ACHN (cell line): ENCODE results near the gene KATNB1.

Experiments used
- DNase-seq: peaks from one replicate; pipeline ENCODE4 v3.0.0-alpha.2; 2015
- in situ Hi-C: cut with HindIII; loops from 2 replicates; pipeline ENCODE4 v1.10.0; 2017; ENCODE audit warnings: low sequenced_read_pairs, low pct_ligation_motif_present, low pct_unique_long_range_greater_than_20kb

Gene KATNB1

DNA sequence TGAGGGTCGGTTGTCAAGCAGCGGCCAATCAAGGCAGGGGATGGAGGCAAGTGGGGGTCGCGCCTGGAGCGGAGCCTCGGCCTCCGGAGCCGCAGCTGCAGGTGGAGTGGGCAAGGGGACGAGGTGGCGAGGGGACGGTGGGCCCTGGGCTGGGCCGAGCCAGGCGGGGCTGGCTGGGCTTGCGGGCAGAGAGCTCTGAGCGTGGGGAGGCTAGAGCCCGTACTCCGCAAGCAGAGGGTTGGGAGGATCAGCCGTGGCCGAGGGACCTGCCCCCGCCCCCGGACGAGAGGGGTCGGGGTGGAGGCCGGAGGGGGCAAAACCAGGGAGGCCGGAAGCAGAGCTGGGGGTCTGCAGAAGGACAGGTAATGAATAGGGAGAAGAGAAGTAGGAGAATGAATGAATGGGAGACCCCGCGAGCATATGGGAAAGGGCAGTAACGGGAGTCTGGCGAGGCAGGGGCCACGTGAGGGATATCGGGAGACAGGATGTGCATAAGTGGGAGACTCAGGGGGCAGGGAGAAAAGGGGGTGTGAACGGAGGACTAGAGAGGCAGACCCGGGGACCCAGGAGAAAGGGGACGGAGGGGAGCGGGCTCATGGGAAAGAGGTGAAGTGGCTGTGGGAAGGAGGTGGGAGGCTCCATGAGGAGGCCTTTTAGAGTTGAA lies at the start of gene KATNB1:
Gene KATNB1, plus strand, starts transcription at position 16 of the 664 bp plus-strand sequence. CDS start 1,474 bp downstream, outside the sequence.
- in situ Hi-C loops, result no loop called here
- peak; percentile 26 for DNase-seq

DNA sequence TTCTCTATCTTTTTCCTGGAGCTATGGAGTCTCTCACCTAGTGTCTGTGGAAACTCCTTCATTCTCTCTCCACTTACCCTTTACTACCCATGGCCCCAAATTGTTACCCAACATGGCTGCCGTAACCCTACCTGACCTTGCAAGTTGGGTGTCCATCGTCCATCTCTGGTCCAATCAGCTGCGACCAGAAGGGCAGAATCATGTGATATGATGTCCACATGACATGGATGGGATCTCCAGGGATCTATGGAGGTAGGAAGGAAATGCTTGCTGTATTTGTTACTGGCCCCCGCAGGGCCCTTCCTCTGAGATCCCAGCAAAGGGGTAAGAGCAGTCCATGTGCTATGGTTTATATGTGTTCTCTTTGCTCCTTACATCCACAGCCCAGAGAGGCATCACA lies 49.0 kb upstream of the KATNB1 start:
- in situ Hi-C loops, result no loop called here
- no peak for DNase-seq

- in situ Hi-C loops, result no loop called here
Observed at GRCh38 chr16:57687363-57687929, 48.1 kb upstream of the KATNB1 start.

DNA sequence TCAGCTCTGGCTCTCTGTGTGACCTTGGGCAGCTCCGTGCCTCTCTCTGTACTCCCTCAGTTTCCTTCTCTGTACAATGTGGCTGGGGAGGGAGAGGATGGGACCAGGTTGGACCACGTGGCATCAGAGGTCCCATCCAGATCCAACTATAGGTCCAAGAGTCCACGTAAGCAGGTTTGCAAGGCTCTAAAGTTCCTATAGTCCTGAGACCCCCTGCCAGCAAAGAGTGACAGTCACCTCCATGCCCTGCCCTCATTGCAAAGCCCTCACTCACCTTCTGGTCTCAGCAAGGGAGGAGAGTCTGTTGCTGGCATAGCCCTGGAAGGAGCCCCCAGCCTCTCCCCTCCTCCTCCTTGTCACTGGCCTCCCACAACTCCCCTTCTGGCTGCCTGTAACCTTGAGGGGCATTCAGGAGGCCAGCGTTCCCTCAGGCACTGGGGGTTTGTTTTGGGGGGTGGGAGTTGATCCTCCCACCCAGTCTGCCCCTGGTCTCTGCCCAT lies 47.0 kb upstream of the KATNB1 start:
- no peak for DNase-seq
- in situ Hi-C loops, result no loop called here

More at GRCh38 chr16:57687363-57687929, 48.1 kb upstream of the KATNB1 start:
- no peak for DNase-seq

DNA sequence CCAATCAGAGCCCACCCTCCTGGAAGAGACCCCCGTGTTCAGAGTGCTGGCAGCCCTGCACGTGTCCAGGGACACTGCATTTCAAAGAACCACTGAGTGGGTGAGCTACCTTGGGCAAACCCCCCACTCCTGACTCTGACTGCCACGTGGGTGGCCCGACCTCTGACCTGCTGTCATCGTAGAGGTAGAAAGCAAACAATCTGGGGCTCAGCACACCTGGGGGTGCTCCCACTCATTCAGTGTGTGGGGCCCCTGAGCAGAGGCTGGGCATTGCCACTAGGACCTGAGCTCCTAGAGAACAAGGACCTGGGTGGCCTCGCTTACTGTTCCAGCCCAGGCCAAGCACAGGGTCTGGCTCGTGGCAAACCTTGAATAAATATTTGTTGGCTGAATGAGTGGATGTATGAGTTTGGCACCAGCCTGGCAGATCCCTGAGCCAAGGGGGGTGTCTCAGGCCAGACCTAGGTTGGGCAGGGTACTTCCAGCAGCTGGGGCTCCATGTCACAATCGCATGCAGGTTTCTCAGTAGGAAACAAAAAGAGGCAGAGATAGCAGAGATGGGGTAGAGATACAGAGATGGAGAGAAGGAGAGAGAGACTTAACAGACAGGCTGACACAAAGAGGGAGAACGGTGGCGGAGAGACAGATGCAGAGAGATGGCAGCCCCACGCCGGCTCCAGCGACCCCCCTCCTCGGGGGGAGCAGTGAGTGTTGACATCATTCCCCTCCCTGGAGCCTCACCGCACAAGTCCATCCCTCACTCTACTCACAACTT lies 46.4 kb upstream of the KATNB1 start:
- no peak for DNase-seq
- in situ Hi-C loops, result no loop called here

GRCh38 chr16:57689762-57690558 lies 45.6 kb upstream of the KATNB1 start:
- in situ Hi-C loops, result no loop called here
- DNase-seq, result no peak

DNA sequence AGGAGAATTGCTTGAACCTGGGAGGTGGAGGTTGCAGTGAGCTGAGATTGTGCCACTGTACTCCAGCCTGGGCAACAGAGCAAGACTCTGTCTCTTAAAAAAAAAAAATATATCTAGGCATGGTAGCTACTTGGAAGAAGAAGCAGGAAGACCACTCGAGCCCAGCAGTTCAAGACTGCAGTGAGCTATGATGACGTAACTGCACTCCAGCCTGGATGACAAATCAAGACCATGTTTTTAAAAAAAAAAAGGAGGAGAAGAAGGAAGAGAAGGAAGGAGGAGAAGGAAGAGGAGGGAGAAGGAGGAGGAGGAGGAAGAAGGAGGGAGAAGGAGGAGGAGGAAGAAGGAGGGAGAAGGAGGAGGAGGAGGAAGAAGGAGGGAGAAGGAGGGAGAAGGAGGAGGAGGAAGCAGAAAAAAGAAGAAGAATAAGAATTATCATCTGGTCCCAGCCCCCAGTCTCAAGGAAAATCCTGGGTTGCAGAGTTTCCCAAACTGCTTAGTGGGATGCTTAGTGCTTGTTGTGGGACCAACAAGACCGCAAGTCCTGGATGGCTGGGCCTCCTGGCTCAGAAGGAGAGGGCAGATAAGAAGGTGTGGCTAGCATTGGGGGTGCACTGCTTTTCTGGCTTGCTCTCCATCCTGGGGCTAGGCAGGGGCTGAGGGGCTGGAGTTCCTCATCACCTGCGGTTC lies 44.6 kb upstream of the KATNB1 start:
- no peak for DNase-seq
- in situ Hi-C loops, result no loop called here

DNA sequence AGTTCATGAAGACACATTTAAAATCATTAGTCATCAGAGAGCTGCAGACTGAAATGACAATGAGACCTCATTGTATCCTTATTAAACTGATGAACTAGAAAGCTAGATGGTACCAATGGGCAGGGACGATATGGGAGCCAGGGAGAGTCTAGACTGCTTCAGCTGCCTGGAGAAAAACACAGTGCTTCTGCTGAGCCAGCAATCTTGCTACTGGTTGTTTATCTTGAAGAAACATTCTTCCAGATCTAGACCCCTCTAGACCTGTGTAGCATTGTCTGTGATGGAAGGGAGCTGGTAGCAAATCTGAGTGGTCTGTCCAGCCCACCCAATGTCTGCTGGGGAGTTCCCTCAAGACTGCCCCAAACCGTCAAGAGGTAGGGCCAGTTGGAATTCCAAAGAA lies 42.9 kb upstream of the KATNB1 start:
- in situ Hi-C loops, result no loop called here
- no peak for DNase-seq

GRCh38 chr16:57693550-57693949 lies 42.0 kb upstream of the KATNB1 start:
- no peak for DNase-seq
- in situ Hi-C loops, result no loop called here

DNA sequence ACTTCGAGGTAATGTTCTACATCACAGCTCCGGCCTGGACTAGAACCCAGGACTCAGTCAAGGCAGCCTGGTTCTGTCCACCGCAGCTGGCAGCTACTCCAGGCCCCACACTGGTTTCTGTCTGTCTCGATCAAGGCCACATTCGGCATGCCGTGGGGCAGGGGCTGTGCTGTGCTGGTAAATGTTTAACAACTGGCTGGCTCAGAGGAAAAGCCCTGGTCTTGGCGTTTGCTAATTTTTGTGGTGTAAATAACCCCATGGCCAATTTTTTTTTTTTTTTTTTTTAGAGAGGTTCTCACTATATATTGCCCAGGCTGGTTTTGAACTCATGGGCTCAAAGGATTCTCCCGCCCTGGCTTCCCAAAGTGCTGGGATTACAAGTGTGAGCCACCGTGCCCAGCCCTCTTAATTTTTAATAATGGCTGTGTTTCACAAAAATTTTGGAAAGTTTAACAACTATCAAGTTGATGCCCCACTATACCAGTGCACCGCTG lies 41.3 kb upstream of the KATNB1 start:
- in situ Hi-C loops, result no loop called here

GRCh38 chr16:57694725-57695679 lies 40.6 kb upstream of the KATNB1 start, which contains the start of gene DRC7:
Gene DRC7, plus strand, starts transcription at chr16:57694806. Its CDS starts 3,144 bp downstream, at chr16:57697950.
- peak; percentile 72 for DNase-seq
- in situ Hi-C loops, result no loop called here

More for the DNA sequence above, 41.3 kb upstream of the KATNB1 start:
- no peak for DNase-seq

- in situ Hi-C loops, result no loop called here
- no peak for DNase-seq
Observed at GRCh38 chr16:57695680-57696069, 39.9 kb upstream of the KATNB1 start.

- in situ Hi-C loops, result no loop called here
- no peak for DNase-seq
Observed at GRCh38 chr16:57696240-57696639, 39.3 kb upstream of the KATNB1 start.

DNA sequence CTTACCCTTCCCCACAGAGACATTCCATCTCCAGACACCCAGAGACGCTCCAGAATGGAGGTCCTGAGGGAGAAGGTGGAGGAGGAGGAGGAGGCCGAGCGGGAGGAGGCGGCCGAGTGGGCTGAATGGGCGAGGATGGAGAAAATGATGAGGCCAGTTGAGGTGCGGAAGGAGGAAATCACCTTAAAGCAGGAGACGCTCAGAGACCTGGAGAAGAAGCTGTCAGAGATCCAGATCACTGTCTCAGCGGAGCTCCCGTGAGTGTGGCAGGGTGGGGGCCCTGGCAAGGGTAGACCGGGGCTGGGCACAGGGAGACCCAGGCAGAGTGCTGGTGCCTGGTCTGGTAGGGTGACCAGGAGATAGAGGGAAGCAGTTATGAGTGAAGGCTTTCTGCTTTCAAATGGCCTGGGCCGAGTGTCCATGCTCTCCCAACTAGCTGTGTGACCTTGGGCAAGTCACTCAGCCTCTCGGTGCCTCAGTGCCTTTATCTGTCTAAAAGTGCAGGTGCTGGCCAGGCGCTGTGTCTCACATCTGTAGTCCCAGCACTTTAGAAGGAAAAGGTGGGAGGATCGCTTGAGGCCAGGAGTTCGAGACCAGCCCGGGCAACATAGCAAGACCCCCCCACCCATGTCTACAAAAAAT lies 37.6 kb upstream of the KATNB1 start:
- in situ Hi-C loops, result no loop called here
- no peak for DNase-seq

DNA sequence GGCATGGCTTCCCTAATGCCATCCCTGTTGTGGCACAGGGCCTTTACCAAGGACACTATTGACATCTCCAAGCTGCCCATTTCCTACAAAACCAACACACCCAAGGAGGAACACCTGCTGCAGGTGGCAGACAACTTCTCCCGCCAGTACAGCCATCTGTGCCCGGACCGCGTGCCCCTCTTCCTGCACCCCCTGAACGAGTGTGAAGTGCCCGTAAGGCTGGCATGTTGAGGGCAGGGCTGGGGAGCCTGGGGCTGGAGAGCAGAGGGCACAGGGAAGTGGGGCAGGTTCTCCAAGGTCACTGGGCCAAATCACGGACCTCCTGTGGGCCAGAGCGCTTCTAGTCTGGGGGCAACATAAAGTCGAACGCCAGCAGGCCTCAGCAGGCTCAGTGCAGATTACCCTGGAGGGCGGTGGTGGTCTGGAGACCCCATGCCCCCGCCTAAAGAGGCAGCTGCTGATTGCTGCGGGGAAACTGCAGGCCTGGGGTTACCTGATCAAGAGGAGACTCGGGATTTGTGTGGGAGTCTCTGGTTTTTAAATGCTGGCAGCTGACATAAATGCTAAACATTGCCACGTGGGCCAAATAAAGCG lies 36.7 kb upstream of the KATNB1 start:
- no peak for DNase-seq
- in situ Hi-C loops, result no loop called here

DNA sequence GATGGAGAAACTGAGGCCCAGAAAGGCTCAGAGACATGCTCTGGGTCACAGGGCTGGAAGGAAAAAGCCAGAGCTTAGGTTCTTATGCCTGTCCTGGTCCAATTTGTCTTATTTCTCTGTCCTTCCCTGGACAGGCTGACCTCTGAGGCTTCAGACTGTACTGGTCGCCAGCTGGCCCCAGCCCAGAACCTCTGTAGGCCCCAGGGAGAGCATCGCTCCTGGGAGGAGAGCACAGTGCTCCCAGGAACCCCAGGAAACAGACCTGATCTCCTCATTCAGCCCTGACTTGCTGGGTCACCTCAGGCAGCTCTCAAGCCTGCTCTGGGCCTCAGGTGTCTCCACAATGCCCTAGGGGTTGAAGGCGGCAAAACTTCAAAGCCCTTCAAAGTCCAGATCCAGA lies 36.1 kb upstream of the KATNB1 start:
- in situ Hi-C loops, result no loop called here
- DNase-seq, result no peak
